ENCODE measurements around the gene CHRM4. TPM values are rescaled to one million over a fixed set of nuclear protein-coding genes. Genes with fewer than 3 reads are reported as not detected.

CHRM4 gene
- total and polyA plus RNA-seq, 2 of the 13 experiments (the other 11 are each of a cell fraction or from before 2014, with no cell fraction given) = 0.13 to 0.21 TPM

GRCh38 chr11:46380340-46381047 is 11.1 kb downstream of the CHRM4 start (continued):
- TF ChIP-seq PRDM15 (CRISPR knock-in tag; IDR thresholded peaks at IDR 0.05) (no peak), SP140L (CRISPR knock-in tag; IDR thresholded peaks at IDR 0.05; ENCODE audit: borderline replicate concordance) (no peak), ARID2 (CRISPR knock-in tag; IDR thresholded peaks at IDR 0.05; ENCODE audit: borderline replicate concordance) (peak; percentile 71; the same call in 1 of the 2 replicates), CBX5 (CRISPR knock-in tag; IDR thresholded peaks at IDR 0.05; ENCODE audit: borderline replicate concordance) (no peak), PRPF4 (IDR thresholded peaks at IDR 0.05; ENCODE audit: low read depth, low read length, poor library complexity, severe bottlenecking) (no peak), DBP (CRISPR knock-in tag; IDR thresholded peaks at IDR 0.05; ENCODE audit: not compliant biosample characterization) (no peak), SATB2 (CRISPR knock-in tag; IDR thresholded peaks at IDR 0.05) (no peak), CENPBD1 (CRISPR knock-in tag; IDR thresholded peaks at IDR 0.05; ENCODE audit: borderline replicate concordance, low read depth) (no peak), EHMT2 (IDR thresholded peaks at IDR 0.05; ENCODE audit: borderline replicate concordance, low read depth, low read length) (no peak), KMT2B (CRISPR knock-in tag; IDR thresholded peaks at IDR 0.05) (no peak), DMAP1 (CRISPR knock-in tag; IDR thresholded peaks at IDR 0.05) (no peak), ETS1 (CRISPR knock-in tag; IDR thresholded peaks at IDR 0.05) (no peak), RORA (CRISPR knock-in tag; IDR thresholded peaks at IDR 0.05) (no peak), TFDP1 (CRISPR knock-in tag; IDR thresholded peaks at IDR 0.05; ENCODE audit: borderline replicate concordance) (no peak), FOXO4 (CRISPR knock-in tag; conservative IDR thresholded peaks at IDR 0.05) (no peak), ZBTB20 (CRISPR knock-in tag; IDR thresholded peaks at IDR 0.05; ENCODE audit: borderline replicate concordance, low read depth) (no peak), ELF3 (CRISPR knock-in tag; IDR thresholded peaks at IDR 0.05) (0 out of 2 replicates have a peak, but pooled peaks have one; percentile 10), ISX (CRISPR knock-in tag; conservative IDR thresholded peaks at IDR 0.05) (no peak), ZFAT (CRISPR knock-in tag; conservative IDR thresholded peaks at IDR 0.05) (no peak), GATAD2A (CRISPR knock-in tag; IDR thresholded peaks at IDR 0.05) (0 out of 2 replicates have a peak, but pooled peaks have one; percentile 18), EED (CRISPR knock-in tag; IDR thresholded peaks at IDR 0.05) (no peak)
